ENCODE results near the gene TSLP.

TSLP gene

GRCh38 chr5:111092062-111092853 is 20.7 kb downstream of the TSLP start, which contains the start of gene WDR36:
Gene WDR36, plus strand, starts transcription at chr5:111092348. Its CDS starts 109 bp downstream, at chr5:111092457.
- Histone ChIP-seq H3K4me3 (peak within 1 kb of the TSS; percentile 81 to 98 (median 89)), H3K27ac (peak within 1 kb of the TSS; percentile 26 to 91 (median 84))

DNA sequence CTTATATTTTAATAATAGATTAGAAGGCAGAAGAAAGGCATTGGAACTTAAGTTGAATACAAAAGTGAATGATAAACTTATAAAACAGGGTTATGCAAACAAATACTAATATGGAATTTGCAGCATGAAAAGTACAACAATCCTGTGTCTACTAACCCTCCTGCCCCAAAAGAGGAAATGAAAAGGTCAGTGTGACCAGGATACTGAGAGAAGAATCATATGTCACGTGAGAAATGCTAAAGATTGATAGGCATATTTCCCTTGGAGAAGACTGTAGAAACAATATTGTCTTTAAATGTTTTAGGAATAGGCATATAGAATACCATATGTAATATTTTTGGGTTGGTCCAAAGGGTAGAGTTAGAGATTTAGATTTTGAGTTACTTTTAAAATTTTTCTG is 24.5 kb downstream of the TSLP start:
- H3K27ac ChIP-seq: no peak overlapping the region

GRCh38 chr5:111099058-111099778 is 27.7 kb downstream of the TSLP start:
- H3K4me3 ChIP-seq: no peak overlapping the region
- H3K27ac ChIP-seq: no peak overlapping the region

More for the DNA sequence above, 24.5 kb downstream of the TSLP start:
- no peak overlapping the region for H3K4me3 ChIP-seq

GRCh38 chr5:111106320-111106948 is 34.9 kb downstream of the TSLP start:
- no peak overlapping the region for H3K4me3 ChIP-seq
- H3K27ac ChIP-seq: no peak overlapping the region

DNA sequence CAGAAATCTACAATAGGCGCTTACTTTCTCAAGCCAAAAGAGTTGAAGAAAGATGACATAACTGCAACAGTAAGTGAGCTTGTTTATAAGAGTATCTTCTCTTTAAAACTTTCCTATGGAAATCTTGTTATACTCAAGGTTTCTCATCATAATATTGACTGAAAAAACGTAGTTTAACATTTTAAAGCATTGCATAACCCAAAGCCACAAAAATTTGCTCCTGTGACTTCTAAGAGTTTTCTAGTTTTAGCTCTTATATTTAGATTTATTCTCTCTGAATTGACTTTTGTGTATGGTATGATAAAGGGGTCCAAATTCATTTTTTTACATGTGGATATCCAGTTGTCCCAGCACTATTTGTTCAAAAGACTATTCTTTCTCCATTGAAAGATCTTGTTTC is 35.9 kb downstream of the TSLP start:
- no peak overlapping the region for H3K27ac ChIP-seq
- H3K4me3 ChIP-seq: no peak overlapping the region

GRCh38 chr5:111111956-111112355 is 40.4 kb downstream of the TSLP start:
- Histone ChIP-seq H3K4me3 (no peak overlapping the region), H3K27ac (no peak overlapping the region)

GRCh38 chr5:111113678-111114077 is 42.2 kb downstream of the TSLP start:
- Histone ChIP-seq H3K4me3 (no peak overlapping the region), H3K27ac (no peak overlapping the region)

DNA sequence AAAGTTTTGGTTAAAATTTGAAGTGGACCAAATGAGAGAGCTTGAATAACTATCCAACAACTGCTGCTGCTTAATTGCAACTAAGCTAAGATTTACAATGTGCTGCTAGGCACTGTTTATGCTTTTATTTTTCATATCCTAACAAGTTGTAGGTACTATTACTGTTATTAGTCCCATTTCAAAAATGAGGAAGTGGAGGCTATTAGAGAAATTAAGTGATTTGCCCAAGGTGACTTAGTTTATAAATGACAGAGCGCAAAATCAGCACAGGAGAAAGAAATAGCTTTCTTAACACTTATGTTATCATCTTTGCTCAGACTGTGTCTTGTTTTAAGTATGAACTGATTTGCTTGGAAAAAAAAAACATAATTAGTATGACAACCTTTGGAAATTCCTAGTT is 43.7 kb downstream of the TSLP start:
- H3K4me3 ChIP-seq: no peak overlapping the region
- no peak overlapping the region for H3K27ac ChIP-seq

GRCh38 chr5:111116550-111116949 is 45.0 kb downstream of the TSLP start:
- no peak overlapping the region for H3K27ac ChIP-seq

DNA sequence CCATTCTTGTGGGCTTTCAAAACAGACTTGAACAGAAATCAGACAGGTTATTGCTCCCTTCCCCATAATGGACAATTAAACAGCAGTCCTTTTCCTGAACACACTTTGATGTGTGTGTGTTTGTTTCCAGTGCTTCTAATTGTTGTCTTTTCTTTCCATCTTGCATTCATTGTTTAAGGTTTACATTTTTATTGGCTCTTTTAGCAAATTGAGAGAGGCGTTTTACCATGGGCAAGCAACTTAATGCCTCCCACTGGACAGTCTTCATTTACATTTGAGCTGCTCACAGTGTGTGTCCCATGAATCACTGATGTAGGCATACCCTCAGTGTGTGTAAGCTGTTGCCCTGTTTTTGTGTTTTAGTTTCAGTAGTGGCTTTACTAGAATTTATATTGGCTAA is 45.6 kb downstream of the TSLP start:
- Histone ChIP-seq H3K4me3 (no peak overlapping the region), H3K27ac (no peak overlapping the region)

More at GRCh38 chr5:111116550-111116949, 45.0 kb downstream of the TSLP start:
- H3K4me3 ChIP-seq: no peak overlapping the region

DNA sequence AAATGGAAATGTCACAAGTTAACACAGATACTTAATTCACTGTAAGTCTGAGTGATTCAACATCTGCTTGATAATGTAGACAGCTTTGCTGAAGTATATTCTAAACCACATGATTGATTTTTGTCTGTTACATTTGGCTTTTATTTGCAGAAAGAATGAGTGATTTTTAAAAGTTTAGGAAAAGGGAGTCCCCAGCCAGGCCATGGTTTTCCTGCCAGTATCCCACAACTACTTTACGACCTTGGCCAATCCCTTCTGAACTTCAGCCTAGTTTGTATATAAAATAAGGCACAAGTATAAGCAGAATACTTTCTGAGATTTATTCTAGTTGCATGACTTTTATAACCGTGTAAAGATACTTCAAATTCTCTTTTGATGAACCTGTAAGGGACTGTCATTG is 47.7 kb downstream of the TSLP start:
- H3K4me3 ChIP-seq: no peak overlapping the region
- no peak overlapping the region for H3K27ac ChIP-seq

GRCh38 chr5:111119856-111120255 is 48.3 kb downstream of the TSLP start:
- no peak overlapping the region for H3K4me3 ChIP-seq

GRCh38 chr5:111120911-111121310 is 49.4 kb downstream of the TSLP start:
- no peak overlapping the region for H3K4me3 ChIP-seq
- no peak overlapping the region for H3K27ac ChIP-seq

More at GRCh38 chr5:111119856-111120255, 48.3 kb downstream of the TSLP start:
- no peak overlapping the region for H3K27ac ChIP-seq

- Histone ChIP-seq H3K4me3 (no peak overlapping the region), H3K27ac (no peak overlapping the region)
Measured at GRCh38 chr5:111121926-111122325, 50.4 kb downstream of the TSLP start.

DNA sequence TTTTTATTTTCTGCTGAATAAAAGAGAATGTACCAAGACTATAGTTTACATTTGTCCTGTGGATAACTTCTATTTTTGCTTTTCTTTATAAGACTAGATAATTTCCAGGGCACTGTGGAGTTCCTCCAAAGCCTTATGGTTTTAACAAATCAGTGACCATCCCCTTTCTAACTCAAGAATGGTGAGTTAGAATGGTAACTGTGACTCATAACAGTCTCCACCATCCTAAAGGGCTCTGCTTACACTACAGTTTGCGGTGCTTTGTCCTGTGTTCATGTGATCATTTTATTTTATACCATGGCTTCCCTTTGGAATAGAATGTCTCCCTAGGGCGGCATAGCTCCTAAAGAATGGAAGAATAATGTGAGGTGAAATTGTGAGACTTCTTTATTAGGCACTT is 50.9 kb downstream of the TSLP start:
- no peak overlapping the region for H3K4me3 ChIP-seq

GRCh38 chr5:111124793-111125192 is 53.3 kb downstream of the TSLP start:
- H3K27ac ChIP-seq: no peak overlapping the region
- H3K4me3 ChIP-seq: no peak overlapping the region

More for the DNA sequence above, 50.9 kb downstream of the TSLP start:
- H3K27ac ChIP-seq: no peak overlapping the region

GRCh38 chr5:111126896-111127295 is 55.4 kb downstream of the TSLP start:
- H3K27ac ChIP-seq: no peak overlapping the region
- H3K4me3 ChIP-seq: no peak overlapping the region

All from skin epidermis (tissue), 12 donors.